ENCODE data around the gene CTRB1.
"Not testable (repeated sequence)": the region's sequence is repeated elsewhere in the genome, so short reads cannot be mapped to it uniquely, and the experiment has no call there.

Gene CTRB1

GRCh38 chr16:75203667-75204409 lies 14.9 kb upstream of the CTRB1 start:
- in situ Hi-C loops (cut with HindIII; ENCODE audit: low sequenced_read_pairs) = no loop called here

- in situ Hi-C loops (cut with HindIII; ENCODE audit: low sequenced_read_pairs) = no loop called here
Observed at GRCh38 chr16:75204410-75204758, 14.4 kb upstream of the CTRB1 start.

- in situ Hi-C loops (cut with HindIII; ENCODE audit: low sequenced_read_pairs) = not testable (repeated sequence)
Observed at GRCh38 chr16:75204905-75205304, 13.9 kb upstream of the CTRB1 start.

DNA sequence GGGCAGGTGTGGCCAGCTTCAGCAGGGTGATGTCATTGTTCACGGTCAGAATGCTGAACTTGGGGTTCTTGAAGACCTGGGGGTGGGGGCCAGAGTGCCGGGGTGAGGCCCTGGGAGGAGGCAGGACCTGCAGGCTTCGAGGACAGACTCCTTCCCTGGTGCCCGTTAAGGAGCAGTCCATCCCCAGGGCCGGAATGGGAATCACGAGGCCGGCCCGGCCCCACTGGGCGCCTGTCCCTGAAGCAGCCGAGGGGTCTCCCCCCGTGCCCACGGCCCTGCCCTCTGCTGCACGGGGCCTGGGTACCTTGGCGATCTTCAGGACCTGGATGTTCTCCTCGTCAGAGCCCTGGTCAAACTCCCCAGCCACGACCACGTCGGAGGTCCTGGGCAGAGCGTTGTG lies 13.3 kb upstream of the CTRB1 start:
- in situ Hi-C loops (cut with HindIII; ENCODE audit: low sequenced_read_pairs) = not testable (repeated sequence)

- in situ Hi-C loops (cut with HindIII; ENCODE audit: low sequenced_read_pairs) = not testable (repeated sequence)
Observed at GRCh38 chr16:75205961-75206748, 12.6 kb upstream of the CTRB1 start.

DNA sequence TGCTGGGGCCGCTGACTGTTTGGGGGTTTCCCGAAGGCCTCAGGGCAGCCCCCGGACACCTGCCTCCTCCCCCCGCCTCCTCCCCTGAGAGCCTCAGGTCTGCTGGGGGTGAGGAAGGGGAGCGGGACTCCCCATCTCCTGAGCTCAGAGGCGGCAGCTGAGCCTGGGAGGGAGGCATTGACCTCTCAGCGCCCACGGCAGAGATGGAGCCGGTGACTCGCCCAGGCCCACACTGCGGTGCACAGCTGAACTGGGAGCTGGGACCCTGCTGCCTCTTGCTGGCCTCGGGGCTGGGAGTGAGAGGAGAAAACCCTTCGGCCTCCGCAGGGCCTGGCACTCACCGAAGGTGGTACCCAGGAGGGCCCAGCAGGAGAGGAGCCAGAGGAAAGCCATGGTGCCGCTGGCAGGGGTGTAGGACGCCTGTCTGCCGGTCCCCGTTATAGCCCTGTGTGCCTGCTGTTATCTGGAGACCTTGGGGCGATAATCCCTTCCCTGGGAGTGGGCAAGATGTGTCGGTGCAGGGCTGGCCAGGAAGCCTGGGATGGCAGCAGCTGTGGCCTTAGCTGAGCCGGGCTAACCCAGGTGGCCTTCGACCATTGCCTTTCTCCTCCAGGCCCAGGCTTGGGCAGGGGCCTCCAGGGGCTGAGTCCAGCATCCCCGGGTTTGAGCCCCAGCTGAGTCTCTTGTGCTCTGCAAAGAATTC lies 11.9 kb upstream of the CTRB1 start, which contains the start of gene CTRB2:
TSS of gene CTRB2 (minus strand) at position 413 of the 703 bp plus-strand sequence. CDS start at position 393, 20 bp downstream.
- in situ Hi-C loops (cut with HindIII; ENCODE audit: low sequenced_read_pairs) = no loop called here

GRCh38 chr16:75207831-75208230 lies 11.0 kb upstream of the CTRB1 start:
- in situ Hi-C loops (cut with HindIII; ENCODE audit: low sequenced_read_pairs) = no loop called here

DNA sequence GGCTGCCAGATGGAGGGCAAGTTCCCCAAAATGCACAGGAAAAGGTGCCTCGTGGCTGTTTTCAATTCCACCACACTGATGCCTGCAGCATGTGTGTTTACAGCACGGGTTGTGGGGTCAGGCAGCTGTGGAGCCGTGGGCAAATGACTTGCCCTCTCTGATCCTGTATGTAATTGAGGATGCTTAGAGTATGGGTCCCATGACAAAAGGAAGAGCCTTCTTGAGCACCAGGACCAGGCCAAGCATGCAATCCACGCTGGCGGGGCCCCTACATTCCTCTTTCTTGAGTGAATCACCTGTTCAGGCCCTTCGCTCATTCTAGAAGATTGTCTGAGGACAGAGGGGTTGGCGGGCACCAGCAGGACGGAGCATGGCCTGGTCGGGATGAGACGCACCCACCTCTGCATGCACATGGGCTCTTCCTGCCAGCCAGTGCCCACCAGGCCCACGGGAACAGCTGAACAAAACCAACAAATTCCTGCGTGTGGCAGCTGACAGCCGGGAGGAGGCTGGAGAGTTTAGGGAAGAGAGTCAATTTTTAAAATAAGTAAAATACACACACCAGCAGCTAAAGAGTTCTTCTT lies 10.5 kb upstream of the CTRB1 start:
- in situ Hi-C loops (cut with HindIII; ENCODE audit: low sequenced_read_pairs) = no loop called here

DNA sequence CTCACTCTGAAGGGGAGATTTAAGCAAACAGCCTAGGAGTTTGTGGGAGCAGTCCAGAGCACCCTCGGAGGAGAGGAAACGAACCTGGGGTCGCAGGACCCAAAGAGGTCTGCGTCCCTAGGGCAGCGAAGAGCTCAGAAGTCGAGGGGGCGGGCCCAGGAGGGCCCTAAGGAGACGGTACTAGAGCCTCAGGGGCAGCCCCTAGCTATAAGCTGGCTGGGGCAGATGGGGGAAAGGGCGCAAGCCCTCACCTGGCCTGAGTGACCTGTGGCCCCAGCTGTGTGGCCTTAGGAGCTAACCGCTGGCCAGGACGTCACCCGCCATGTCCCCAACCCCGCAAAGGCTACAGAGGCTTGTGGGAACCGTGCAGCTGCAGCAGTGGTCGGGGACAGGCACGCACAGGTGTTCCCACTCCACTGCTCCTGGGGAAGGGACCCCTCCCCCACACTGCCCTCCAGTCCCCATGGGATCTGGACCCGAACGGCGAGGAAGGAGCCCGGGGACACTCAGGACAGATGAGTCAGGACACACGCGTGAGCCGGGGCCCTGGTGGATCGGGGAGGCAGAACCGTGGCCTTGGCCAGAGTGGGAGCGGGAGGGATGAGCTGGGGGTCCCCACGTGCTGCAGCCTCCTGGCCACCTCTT lies 9.8 kb upstream of the CTRB1 start:
- in situ Hi-C loops (cut with HindIII; ENCODE audit: low sequenced_read_pairs) = no loop called here

GRCh38 chr16:75209514-75209913 lies 9.3 kb upstream of the CTRB1 start:
- in situ Hi-C loops (cut with HindIII; ENCODE audit: low sequenced_read_pairs) = not testable (repeated sequence)

GRCh38 chr16:75209944-75210343 lies 8.8 kb upstream of the CTRB1 start:
- in situ Hi-C loops (cut with HindIII; ENCODE audit: low sequenced_read_pairs) = no loop called here

GRCh38 chr16:75211286-75211685 lies 7.5 kb upstream of the CTRB1 start:
- in situ Hi-C loops (cut with HindIII; ENCODE audit: low sequenced_read_pairs) = not testable (repeated sequence)

GRCh38 chr16:75216127-75216526 lies 2.7 kb upstream of the CTRB1 start:
- in situ Hi-C loops (cut with HindIII; ENCODE audit: low sequenced_read_pairs) = no loop called here

DNA sequence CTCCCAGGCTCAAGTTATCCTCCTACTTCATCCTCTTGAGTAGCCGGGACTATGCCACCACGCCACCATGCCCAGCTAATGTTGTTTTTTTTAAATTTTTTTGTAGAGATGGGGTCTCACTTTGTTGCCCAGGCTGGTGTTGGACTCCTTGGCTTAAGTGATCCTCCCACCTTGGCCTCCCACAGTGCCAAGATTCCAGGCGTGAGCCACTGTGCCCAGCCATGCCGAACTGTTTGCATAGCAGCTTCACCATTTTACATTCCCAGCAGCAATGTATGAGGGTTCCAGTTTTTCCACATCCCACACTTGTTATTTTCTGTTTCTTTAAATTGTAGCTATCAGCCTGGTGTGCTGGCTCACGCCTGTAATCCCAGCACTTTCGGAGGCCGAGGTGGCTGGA lies 2.2 kb upstream of the CTRB1 start:
- in situ Hi-C loops (cut with HindIII; ENCODE audit: low sequenced_read_pairs) = no loop called here

- in situ Hi-C loops (cut with HindIII; ENCODE audit: low sequenced_read_pairs) = no loop called here
Observed at GRCh38 chr16:75217389-75217851, 1.4 kb upstream of the CTRB1 start.

DNA sequence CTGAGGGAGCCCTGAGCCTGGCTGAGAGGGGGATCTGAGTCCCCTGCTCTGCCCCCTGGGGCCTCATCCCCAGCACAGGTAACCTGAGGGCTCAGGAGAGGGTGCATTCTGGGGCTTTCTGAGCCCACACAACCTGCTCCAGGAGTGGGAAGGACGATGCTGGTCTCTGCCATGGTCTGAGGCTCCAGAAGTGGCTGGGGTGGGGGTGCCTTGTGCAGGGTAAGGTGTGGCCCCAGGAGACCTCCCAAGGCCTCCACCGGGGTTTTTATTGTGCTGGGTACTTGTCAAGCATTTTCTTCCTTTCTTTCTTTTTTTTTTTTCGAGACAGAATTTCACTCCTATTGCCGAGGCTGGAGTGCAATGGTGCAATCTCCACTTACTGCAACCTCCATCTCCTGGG lies 300 bp downstream of the CTRB1 start:
- in situ Hi-C loops (cut with HindIII; ENCODE audit: low sequenced_read_pairs) = no loop called here

- in situ Hi-C loops (cut with HindIII; ENCODE audit: low sequenced_read_pairs) = no loop called here
Observed at GRCh38 chr16:75219838-75220237, 1.1 kb downstream of the CTRB1 start.

GRCh38 chr16:75222271-75222783 lies 3.5 kb downstream of the CTRB1 start:
- in situ Hi-C loops (cut with HindIII; ENCODE audit: low sequenced_read_pairs) = no loop called here

DNA sequence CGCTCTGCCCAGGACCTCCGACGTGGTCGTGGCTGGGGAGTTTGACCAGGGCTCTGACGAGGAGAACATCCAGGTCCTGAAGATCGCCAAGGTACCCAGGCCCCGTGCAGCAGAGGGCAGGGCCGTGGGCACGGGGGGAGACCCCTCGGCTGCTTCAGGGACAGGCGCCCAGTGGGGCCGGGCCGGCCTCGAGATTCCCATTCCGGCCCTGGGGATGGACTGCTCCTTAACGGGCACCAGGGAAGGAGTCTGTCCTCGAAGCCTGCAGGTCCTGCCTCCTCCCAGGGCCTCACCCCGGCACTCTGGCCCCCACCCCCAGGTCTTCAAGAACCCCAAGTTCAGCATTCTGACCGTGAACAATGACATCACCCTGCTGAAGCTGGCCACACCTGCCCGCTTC lies 4.3 kb downstream of the CTRB1 start:
- in situ Hi-C loops (cut with HindIII; ENCODE audit: low sequenced_read_pairs) = not testable (repeated sequence)

- in situ Hi-C loops (cut with HindIII; ENCODE audit: low sequenced_read_pairs) = loop anchor here (25.0 kb wide), 1 partner anchor 163 kb away; no protein-coding TSS in a partner anchor
Observed at GRCh38 chr16:75224306-75225082, 5.7 kb downstream of the CTRB1 start.
